ENCODE measurements around the gene B4GALT6.
"Not testable (repeated sequence)": the region's sequence is repeated elsewhere in the genome, so short reads cannot be mapped to it uniquely, and the experiment has no call there.

DNA sequence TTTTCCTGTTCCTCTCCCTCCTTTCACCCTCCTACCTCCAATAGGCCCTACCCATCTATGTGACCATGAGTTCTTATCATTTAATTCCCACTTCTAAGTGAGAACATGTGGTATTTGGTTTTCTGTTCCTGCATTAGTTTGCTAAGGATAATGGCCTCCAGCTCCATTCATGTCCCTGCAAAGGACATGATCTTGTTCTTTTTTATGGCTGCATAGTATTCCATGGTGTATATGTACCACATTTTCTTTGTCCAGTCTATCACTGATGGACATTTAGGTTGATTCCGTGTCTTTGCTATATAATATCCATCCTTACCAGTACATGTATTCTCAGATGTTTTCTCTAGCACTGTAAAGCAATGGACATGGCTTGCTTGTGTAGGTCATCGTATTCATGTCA is 44.8 kb upstream of the B4GALT6 start:
- TF ChIP-seq, protein P1, sequence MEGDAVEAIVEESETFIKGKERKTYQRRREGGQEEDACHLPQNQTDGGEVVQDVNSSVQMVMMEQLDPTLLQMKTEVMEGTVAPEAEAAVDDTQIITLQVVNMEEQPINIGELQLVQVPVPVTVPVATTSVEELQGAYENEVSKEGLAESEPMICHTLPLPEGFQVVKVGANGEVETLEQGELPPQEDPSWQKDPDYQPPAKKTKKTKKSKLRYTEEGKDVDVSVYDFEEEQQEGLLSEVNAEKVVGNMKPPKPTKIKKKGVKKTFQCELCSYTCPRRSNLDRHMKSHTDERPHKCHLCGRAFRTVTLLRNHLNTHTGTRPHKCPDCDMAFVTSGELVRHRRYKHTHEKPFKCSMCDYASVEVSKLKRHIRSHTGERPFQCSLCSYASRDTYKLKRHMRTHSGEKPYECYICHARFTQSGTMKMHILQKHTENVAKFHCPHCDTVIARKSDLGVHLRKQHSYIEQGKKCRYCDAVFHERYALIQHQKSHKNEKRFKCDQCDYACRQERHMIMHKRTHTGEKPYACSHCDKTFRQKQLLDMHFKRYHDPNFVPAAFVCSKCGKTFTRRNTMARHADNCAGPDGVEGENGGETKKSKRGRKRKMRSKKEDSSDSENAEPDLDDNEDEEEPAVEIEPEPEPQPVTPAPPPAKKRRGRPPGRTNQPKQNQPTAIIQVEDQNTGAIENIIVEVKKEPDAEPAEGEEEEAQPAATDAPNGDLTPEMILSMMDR (IDR thresholded peaks at IDR 0.05) = not testable (repeated sequence)
- TF ChIP-seq POLR2A (IDR thresholded peaks at IDR 0.05) = not testable (repeated sequence)

Measured in uterus (tissue), 2 donors.